Peyer's patch (tissue), 4 donors: Measurements from ENCODE around the gene TAS2R38. TPM values are rescaled to one million over a fixed set of nuclear protein-coding genes. Genes with fewer than 3 reads are reported as not detected.
"Not testable (repeated sequence)": the region's sequence is repeated elsewhere in the genome, so short reads cannot be mapped to it uniquely, and the experiment has no call there.

Experiments
- DNase-seq, 3 donors: peaks; one replicate each; pipeline ENCODE4 v3.0.0-alpha.2; 2017 to 2019
- H3K27ac ChIP-seq, 4 donors: fragments of 200-600 bp; sonication (generic); one replicate each; pipeline ENCODE4 v1.5.1; 2016 to 2019
- H3K27me3 ChIP-seq, 2 donors: fragments of 200-600 bp; sonication (generic); one replicate each; pipeline ENCODE4 v1.5.1; 2019
- H3K36me3 ChIP-seq, 3 donors: fragments of 200-600 bp; sonication (generic); one replicate each; pipeline ENCODE4 v1.5.1; 2016 to 2019
- H3K4me1 ChIP-seq, 4 donors: fragments of 200-600 bp; sonication (generic); one replicate each; pipeline ENCODE4 v1.5.1; 2016 to 2019
- H3K4me3 ChIP-seq, 4 donors: fragments of 200-600 bp; sonication (generic); 1 replicate in 3 of 4; 2 replicates in 1 of 4; pipeline ENCODE4 v1.5.1; 2016 to 2019; ENCODE audit warnings: mild to moderate bottlenecking in 1 of 4
- H3K9me3 ChIP-seq, 4 donors: fragments of 200-600 bp; sonication (generic); one replicate each; pipeline ENCODE4 v1.5.1; 2016 to 2019; ENCODE audit warnings: mild to moderate bottlenecking in 1 of 4
- POLR2A ChIP-seq, 2 donors: fragments of 450-650 bp; IDR thresholded peaks; one replicate each; pipeline ENCODE4 v1.5.1; 2017; ENCODE audit warnings: antibody characterized with exemption in 2 of 2, mild to moderate bottlenecking in 2 of 2, moderate library complexity in 2 of 2
- total RNA-seq, 4 donors: library from RNA; depleted of rRNA; stranded (reverse); fragments of >200 nt; gene quantifications; one replicate each; pipeline ENCODE4 v1.1.0, GENCODE V29; 2016
- TF ChIP-seq, protein P1 (sequence below), 6 experiments: fragments of 450-650 bp in 4 of 6; fragments of 200-600 bp in 2 of 6; sonication (generic) in 1 of 6; IDR thresholded peaks; one replicate each; pipeline ENCODE4 v1.5.1; 2017 to 2019; ENCODE audit warnings: antibody characterized with exemption in 6 of 6, mild to moderate bottlenecking in 3 of 6, moderate library complexity in 1 of 6

TAS2R38 gene
- total RNA-seq, 4 donors from 2014 or later = 1.3 to 2.7 TPM; not detected in 2

DNA sequence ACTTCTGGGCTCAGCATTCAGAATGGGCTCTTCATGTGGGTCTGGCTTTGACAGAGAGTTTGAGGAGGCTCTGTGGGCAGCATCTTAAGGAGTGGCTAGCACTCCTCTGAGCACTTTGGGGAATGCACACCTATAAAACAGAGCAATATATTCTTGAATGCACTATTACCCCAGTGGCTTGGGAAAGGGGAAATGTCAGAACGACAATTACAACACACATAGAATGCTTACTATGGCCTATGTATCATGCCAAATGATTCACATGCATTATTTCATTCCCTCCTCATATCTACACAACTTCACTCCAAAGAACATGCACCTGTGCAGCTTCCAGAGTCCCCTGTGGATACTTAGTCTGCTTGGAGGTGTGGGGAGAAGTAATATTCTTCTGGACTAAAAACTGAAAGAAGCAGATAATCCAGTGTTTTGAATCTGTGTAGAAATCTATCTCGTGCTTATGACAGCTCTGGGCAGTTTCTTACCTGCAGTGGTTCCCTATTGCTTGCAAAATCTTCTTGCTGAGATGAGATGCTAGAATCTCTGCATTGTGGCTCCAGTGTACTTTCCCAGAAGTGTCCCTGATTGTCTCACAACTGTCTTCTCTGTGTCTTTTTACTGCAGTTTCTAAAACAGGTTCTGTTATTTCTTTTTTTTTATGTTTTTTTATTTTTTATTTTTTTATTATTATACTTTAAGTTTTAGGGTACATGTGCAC is 16.6 kb upstream of the TAS2R38 start:
- H3K27me3 ChIP-seq = no peaks in the 10 kb centered on the region

DNA sequence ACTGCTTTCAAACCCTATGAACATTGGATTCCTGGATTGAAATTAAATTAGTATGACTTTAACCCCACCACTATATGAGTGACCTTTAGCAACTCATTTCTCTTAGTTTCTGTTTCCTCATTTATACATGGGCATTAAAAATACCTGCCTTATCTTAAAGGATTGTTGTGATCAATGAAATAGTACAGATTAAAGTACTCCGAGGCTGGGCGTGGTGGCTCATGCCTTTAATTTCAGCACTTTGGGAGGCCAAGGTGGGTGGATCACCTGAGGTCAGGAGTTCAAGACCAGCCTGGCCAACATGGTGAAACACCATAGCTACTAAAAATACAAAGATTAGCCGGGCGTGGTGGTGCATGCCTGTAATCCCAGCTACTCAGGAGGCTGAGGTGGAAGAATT is 14.2 kb upstream of the TAS2R38 start:
- H3K36me3 ChIP-seq, H3K4me1 ChIP-seq, H3K4me3 ChIP-seq, H3K9me3 ChIP-seq, H3K27me3 ChIP-seq: not testable (repeated sequence)
- DNase-seq = peak in 2 of 3 donors; percentile 74 to 80
- peak overlapping the region in 2 of 4 donors; percentile 45 to 68 for H3K27ac ChIP-seq

More for the DNA sequence above, 16.6 kb upstream of the TAS2R38 start:
- H3K9me3 ChIP-seq = no peaks in the 10 kb centered on the region
- TF ChIP-seq, protein P1, sequence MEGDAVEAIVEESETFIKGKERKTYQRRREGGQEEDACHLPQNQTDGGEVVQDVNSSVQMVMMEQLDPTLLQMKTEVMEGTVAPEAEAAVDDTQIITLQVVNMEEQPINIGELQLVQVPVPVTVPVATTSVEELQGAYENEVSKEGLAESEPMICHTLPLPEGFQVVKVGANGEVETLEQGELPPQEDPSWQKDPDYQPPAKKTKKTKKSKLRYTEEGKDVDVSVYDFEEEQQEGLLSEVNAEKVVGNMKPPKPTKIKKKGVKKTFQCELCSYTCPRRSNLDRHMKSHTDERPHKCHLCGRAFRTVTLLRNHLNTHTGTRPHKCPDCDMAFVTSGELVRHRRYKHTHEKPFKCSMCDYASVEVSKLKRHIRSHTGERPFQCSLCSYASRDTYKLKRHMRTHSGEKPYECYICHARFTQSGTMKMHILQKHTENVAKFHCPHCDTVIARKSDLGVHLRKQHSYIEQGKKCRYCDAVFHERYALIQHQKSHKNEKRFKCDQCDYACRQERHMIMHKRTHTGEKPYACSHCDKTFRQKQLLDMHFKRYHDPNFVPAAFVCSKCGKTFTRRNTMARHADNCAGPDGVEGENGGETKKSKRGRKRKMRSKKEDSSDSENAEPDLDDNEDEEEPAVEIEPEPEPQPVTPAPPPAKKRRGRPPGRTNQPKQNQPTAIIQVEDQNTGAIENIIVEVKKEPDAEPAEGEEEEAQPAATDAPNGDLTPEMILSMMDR (IDR thresholded peaks at IDR 0.05) = no peak
- no peak for TF ChIP-seq POLR2A (IDR thresholded peaks at IDR 0.05)
- no peak overlapping the region for H3K27ac ChIP-seq
- no peak for DNase-seq
- H3K4me3 ChIP-seq = no peak overlapping the region
- no peaks in the 10 kb centered on the region for H3K36me3 ChIP-seq
- no peaks in the 10 kb centered on the region for H3K4me1 ChIP-seq

DNA sequence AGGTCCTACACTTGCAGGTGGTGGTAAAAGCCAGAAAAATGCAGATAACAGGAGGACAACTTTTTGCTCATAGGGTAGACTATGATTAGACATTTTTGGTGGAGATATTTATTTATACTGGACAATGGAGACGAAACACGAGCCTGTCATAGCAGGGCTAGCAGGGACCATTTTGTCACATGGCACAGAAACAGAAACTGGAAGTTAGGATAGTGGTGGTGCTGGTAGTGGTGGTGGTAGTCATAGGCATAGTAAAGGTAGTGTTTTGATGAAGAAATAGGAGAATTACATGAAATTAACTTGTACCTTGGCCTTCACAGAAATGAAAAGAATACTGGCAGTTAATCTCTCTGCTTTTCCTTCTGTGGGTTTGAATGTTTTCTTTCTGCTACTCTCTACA is 13.3 kb upstream of the TAS2R38 start:
- no peaks in the 10 kb centered on the region for H3K4me1 ChIP-seq
- H3K27me3 ChIP-seq = no peaks in the 10 kb centered on the region
- no peak overlapping the region for H3K4me3 ChIP-seq
- H3K9me3 ChIP-seq = no peaks in the 10 kb centered on the region
- peak overlapping the region in 1 of 4 donors; percentile 68 for H3K27ac ChIP-seq
- DNase-seq = no peak
- no peaks in the 10 kb centered on the region for H3K36me3 ChIP-seq
- TF ChIP-seq, protein P1 (IDR thresholded peaks at IDR 0.05) = no peak
- TF ChIP-seq POLR2A (IDR thresholded peaks at IDR 0.05) = no peak

DNA sequence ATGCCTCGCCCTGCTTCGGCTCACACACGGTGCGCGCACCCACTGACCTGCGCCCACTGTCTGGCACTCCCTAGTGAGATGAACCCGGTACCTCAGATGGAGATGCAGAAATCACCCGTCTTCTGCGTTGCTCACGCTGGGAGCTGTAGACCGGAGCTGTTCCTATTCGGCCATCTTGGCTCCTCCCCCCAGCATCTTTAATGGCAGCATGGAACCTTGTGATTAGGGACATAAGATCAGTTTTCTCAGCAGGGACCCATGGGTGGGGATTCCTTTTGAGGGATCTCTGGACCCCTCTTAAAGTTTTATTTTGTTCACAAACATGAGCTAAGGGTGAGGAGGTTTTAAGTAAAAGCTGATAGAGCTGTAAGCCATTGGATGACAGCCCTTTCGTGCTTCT is 12.4 kb upstream of the TAS2R38 start:
- H3K27ac ChIP-seq, H3K9me3 ChIP-seq, DNase-seq, H3K4me1 ChIP-seq, H3K36me3 ChIP-seq, H3K27me3 ChIP-seq: not testable (repeated sequence)
- peak overlapping the region in 1 of 4 donors; percentile 12 for H3K4me3 ChIP-seq

DNA sequence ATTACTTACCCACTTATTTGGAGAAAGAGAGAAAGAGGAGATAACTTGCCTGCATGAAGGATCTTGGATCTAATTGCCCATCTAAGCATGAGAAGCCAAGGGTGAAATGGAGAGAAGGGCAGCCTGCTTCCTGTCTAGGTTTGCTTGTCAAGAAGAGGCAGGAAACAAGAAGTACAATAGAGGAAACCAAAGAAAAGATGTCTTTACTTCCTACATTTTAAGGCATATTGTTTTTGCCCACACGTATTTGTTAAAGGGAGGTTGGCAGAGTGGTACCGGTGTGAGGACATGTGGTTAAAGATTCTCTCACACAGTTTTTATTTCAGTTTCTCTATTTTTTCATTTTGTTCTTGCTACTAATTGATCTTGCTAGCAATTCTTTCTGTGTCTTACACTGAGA is 6.0 kb upstream of the TAS2R38 start:
- no peak overlapping the region for H3K27ac ChIP-seq
- peaks cover 0 to 7% (median 0%) of the 10 kb centered on the region in 4 donors for H3K4me1 ChIP-seq
- no peaks in the 10 kb centered on the region for H3K36me3 ChIP-seq
- no peaks in the 10 kb centered on the region for H3K27me3 ChIP-seq
- H3K9me3 ChIP-seq = no peaks in the 10 kb centered on the region
- TF ChIP-seq, protein P1 (IDR thresholded peaks at IDR 0.05) = no peak
- TF ChIP-seq POLR2A (IDR thresholded peaks at IDR 0.05) = no peak
- no peak overlapping the region for H3K4me3 ChIP-seq
- DNase-seq = no peak

DNA sequence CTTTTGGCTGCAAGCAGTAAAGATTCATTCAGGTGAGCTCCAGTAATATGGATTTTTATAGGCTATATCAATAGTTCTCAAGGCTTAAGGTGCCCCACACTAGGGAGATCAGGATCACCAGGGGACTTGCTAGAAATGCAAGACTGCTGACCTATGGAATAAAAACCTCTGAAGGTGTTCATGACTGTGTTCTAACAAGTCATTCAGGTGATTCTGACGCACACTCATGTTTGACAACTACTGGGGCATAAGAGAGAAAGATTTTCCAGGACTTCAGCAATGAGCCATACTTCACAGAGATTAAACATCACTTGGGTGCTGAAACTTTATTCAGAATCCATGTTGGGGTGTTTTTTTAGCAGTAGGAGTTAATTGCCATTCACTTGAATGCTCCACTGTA is 4.8 kb upstream of the TAS2R38 start:
- no peak for DNase-seq
- no peaks in the 10 kb centered on the region for H3K9me3 ChIP-seq
- H3K4me1 ChIP-seq = peaks cover 0 to 7% (median 0%) of the 10 kb centered on the region in 4 donors
- H3K4me3 ChIP-seq = no peak overlapping the region
- no peak for TF ChIP-seq POLR2A (IDR thresholded peaks at IDR 0.05)
- TF ChIP-seq, protein P1 (IDR thresholded peaks at IDR 0.05) = no peak
- no peaks in the 10 kb centered on the region for H3K27me3 ChIP-seq
- no peaks in the 10 kb centered on the region for H3K36me3 ChIP-seq
- no peak overlapping the region for H3K27ac ChIP-seq
